Measurements from ENCODE around the gene MMEL1.
"Not testable (repeated sequence)": the region's sequence is repeated elsewhere in the genome, so short reads cannot be mapped to it uniquely, and the experiment has no call there.

The MMEL1 gene

DNA sequence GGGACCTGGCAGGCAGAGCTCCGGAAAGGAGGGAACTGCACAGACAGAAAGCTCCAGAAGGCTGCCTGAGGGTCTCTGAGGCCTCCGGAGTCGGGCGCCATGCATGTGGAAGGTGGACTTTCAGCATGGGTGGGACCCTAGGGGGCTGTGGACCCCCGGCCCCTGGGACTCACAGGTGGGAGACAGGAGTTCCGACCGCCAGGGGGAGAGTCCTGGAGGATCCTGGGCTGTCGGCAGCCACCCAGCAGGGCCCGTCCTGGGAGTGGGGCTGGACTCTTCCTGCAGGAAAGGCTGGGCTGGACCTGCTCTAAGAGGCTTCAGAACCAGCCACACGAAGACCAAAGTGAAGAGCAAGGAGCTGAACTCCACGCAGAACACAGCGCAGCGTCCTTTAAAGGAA is 63.1 kb downstream of the MMEL1 start:
- not testable (repeated sequence) for FAIRE-seq

DNA sequence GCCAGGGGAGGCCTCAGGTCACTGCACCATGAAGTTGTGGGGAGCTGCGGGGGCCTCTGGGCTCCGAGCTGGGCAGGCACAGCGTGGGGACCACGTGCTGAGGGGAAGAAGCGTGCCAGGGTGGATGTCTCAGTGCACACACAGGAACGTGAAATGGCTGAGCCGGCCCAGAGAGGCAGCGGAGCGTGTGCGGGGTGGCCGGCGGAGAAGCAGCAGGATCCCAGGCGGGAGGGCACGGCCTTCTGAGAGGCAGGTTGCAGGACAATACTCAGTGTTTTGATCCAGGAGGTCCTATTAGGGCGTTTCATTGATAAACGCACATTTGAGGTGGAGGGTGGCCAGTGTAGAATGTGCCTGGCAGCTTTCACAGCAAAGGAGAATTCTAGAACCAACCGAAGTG is 63.8 kb downstream of the MMEL1 start:
- FAIRE-seq: no peak

GRCh38 chr1:2568187-2568816 is 64.5 kb downstream of the MMEL1 start:
- not testable (repeated sequence) for FAIRE-seq

DNA sequence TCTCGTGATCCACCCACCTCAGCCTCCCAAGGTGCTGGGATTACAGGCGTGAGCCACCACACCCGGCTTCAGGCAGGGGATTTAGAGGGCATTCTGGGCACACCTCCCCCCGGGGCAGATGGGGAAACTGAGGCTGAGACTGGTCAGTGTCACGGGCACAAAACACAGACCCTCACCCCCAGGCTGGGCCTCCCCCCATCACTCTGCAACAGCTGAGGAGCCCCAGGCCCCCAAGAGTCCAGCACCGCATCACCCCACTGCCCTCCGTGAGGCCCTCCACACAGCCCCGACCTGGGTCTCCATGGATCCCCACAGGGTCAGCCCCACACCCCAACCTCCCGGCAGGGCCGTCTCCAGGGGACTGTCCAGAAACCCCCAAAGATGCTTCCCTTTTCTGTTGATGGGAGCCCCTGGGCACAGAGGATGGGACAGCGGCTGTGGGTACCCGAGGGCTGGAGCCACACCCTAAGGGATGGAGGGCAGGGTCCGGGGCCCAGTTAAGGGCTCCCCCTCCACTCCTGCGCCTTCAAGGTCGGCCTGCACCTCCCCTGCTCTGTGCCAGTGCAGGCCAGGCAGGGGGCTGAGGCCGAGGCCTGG is 65.6 kb downstream of the MMEL1 start:
- FAIRE-seq: no peak

DNA sequence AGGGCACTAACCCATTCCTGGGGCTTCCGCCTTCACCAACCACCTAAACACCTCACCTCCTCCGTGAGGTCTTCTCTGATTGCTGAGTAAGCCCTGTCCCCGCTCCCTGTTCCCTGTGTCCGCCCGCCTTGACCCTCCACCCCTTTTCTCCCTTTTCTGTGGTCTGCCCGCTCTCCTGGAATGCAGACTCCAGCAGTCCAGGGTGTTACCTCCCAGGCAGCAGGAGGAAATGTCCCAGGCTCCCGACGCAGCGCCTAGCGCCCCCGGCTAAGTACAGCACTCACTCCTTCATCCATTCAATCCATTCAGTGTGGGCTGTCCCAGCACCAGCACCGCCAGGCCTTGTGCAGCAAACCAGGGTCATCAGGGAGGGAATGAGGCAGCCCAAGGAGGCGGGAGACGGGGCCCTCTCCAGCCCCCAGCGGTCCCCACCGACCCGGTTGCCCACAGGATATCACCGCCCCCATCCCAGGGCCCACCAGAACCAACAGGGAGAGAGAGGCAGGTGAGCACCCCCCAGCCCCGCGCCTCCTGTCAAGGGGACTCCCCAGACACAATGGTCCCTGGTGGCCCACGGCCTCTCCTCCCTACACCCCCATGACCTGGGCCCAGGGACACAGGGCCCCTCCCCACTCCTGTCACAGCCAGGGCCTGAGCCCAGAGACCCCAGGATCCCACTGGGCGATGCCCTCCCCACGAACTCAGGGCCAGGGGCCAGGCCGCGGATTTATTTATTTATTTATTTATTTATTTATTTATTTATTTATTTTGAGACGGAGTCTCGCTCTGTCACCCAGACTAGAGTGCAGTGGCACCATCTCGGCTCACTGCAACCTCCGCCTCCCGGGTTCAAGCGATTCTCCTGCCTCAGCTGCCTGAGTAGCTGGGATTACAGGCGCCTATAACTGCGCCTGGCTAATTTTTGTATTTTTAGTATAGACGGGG is 66.4 kb downstream of the MMEL1 start:
- FAIRE-seq: no peak

DNA sequence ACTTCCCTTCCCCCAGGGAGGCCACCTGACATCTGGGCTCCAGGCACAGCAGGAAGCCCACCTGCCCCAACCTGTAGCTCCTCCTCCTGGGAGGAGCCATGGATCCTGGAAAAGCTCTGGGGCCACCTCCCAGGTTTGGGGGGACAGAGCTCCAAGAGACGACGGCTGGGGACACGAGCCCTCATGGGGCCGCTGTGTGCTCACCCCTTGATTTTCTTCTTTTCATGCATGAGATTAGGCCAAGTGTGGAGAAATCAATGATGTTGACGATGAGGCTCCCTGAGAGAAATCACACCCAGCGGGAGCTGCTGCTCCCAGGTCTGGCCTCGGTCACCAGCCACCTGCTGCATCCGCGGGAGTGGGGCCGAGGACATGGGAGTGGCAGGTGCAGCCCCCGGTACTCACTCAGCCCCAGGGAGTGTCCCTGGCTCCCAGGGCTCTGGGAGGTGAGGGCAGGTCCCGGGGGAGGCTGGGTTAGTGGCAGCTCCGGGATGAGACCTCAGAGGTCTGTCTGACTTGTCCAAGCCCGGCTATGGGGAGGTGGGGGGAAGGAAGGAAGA is 67.9 kb downstream of the MMEL1 start:
- no peak for FAIRE-seq

DNA sequence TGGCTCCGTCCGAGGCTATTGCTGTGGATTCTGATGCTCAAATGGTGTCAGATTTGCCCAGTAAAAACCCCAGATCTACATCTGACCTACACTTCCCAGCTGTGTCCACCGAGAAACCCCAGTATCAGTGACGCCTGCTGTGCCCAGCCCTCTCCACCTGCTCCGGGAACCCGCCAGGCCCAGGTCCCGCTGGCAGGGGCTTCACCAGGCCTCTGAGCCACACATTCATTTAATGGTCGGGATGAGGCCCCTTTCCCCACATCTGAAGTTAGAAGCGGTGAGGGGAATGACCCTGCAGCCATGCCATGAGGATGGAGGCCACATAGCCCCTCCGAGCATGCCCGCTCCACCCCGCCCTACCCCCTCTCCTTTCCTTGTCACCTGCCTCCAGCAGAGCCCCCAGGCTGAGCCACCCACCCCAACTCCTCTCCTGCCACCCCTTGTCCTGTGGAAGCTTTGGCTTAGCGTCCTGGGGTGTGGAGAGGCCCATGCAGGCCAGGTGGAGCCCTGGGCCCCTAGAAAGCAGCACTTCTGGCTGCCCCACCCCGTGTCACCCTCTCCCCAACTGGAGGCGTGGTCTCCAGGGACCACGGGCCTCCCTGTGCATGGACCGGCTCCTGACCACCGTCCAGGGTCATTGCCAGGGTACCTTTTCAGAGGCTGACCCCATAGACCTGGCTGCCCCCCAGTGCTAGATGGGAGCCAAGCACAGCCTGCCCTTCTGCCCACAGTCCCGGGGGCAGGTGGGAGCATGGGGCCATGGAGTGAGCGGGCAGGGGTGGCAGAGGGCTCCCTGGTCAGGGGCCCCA is 68.6 kb downstream of the MMEL1 start:
- no peak for FAIRE-seq

DNA sequence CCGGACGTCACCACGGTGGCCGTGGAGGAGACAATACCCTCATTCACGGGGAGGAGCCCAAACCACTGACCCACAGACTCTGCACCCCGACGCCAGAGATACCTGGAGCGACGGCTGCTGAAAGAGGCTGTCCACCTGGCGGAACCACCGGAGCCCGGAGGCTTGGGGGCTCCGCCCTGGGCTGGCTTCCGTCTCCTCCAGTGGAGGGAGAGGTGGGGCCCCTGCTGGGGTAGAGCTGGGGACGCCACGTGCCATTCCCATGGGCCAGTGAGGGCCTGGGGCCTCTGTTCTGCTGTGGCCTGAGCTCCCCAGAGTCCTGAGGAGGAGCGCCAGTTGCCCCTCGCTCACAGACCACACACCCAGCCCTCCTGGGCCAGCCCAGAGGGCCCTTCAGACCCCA is 69.6 kb downstream of the MMEL1 start:
- FAIRE-seq: no peak

GRCh38 chr1:2561898-2562895 is 70.6 kb downstream of the MMEL1 start:
- no peak for FAIRE-seq

DNA sequence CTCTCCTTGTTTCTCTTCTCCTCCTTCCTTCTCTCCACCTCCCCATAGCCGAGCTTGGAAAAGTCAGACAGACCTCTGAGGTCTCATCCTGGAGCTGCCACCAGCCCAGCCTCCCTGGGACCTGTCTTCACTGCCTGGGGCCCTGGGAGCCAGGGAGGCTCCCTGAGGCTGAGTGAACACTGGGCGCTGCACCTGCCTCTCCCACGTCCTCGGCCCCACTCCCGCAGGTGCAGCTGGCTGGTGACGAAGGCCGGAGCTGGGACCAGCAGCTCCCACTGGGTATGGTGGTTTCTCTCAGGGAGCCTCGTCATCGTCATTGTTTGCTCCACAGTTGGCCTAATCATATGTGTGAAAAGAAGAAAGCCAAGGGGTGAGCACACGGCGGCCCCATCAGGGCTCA is 71.4 kb downstream of the MMEL1 start:
- no peak for FAIRE-seq

- FAIRE-seq: no peak
Observed at GRCh38 chr1:2560299-2561073, 72.3 kb downstream of the MMEL1 start.

DNA sequence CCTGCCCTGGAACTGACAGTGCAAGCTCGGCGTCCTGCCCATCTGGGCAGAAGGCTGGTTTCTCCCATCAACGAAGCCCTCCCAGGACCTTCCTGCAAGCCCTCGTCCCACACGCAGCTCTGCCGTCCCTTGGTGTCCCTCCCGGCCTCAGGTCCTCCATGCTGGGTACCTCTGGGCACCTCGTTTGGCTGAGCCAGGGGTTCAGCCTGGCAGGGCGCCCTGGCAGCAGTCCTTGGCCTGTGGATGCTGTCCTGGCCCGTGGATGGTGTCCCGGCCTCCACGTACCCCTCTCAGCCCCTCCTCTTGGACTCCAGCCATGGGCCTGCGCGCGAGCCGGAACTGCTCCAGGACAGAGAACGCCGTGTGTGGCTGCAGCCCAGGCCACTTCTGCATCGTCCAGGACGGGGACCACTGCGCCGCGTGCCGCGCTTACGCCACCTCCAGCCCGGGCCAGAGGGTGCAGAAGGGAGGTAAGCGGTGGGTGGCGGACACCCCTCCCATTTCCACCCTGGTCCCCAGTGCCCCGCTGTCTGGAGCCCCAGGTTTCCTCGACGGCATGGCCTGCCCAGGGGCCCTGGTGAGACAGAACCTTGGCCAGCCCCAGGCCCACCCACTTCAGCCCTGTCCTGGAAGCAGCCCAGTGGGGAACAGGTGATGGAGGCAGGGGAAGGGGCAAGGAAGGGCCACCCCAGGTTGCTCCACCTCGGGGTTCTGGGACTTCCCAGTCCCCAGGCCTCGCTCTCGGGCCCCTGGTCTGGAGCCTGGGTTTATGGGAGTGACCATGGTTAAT is 73.1 kb downstream of the MMEL1 start:
- FAIRE-seq: no peak

- no peak for FAIRE-seq
Observed at GRCh38 chr1:2558861-2559260, 74.0 kb downstream of the MMEL1 start.

DNA sequence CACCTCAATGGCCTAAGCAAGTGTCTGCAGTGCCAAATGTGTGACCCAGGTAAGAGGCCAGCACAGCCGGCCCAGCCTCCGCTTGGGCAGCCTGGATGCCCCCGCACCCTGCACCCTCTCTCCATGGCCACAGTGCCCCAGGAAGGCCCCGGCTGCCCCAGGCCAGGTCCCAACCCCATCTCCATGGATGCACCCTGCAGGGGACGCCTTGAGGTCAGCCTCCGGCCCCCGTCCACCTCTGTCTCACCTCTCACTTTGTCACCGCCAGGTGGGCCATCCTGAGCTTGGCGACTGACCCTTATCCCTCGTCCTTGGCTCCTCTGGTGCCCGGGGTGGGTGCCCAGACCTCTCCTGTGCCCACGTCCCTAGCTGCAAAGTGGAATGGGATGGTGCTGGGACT is 74.4 kb downstream of the MMEL1 start:
- FAIRE-seq: no peak

DNA sequence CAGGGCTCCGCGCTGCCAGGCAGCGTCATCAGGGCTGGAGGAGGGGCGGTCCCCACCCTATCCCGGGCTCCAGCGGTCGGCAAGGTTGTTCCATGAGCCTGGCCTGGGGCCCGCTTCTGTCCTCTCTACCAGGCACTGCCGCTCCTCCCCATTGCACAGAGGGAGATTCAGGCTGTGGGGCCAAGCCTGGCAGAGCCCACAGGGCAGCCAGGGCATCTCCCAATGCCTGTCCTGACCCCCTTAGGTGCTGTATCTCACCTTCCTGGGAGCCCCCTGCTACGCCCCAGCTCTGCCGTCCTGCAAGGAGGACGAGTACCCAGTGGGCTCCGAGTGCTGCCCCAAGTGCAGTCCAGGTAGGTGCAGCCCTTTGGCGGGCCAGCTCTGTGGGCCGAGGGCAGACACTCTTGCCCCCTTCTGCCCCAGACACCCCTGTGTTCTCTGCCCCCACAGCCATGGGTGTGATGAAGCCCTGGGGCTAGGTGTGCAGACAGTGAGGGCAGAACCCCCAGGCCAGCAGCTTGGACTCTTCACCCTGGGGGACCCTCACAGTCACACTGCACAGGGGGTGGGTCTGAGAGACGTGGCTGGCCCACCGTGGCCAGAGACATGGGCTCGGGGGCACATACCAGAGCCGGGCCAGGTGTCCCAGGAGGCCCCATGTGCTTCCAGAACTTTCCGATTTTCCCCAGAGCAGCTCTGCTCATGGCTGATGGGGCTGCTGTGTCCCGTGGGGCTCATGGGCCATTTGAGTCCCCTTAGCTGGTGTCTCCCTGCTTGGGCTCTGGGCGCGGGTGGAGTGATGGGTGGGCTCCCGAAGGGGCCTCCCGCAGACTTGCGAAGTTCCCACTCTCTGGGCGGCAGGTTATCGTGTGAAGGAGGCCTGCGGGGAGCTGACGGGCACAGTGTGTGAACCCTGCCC is 75.1 kb downstream of the MMEL1 start:
- FAIRE-seq: no peak

GRCh38 chr1:2556678-2557481 is 75.9 kb downstream of the MMEL1 start:
- FAIRE-seq: no peak

GRCh38 chr1:2556277-2556677 is 76.5 kb downstream of the MMEL1 start, which contains the start of gene TNFRSF14:
TSS of gene TNFRSF14 (plus strand) at chr1:2556371. CDS start at chr1:2556665, 294 bp downstream.
- FAIRE-seq: no peak

All from colon (tissue), 2 donors.